ENCODE measurements around the gene PCDH1. TPM values are rescaled to one million over a fixed set of nuclear protein-coding genes. Genes with fewer than 3 reads are reported as not detected.

PCDH1 gene
- total and polyA plus RNA-seq, 2 donors (not counting 3 experiments of a cell fraction or from before 2014, with no cell fraction given) = 113 to 136 TPM

DNA sequence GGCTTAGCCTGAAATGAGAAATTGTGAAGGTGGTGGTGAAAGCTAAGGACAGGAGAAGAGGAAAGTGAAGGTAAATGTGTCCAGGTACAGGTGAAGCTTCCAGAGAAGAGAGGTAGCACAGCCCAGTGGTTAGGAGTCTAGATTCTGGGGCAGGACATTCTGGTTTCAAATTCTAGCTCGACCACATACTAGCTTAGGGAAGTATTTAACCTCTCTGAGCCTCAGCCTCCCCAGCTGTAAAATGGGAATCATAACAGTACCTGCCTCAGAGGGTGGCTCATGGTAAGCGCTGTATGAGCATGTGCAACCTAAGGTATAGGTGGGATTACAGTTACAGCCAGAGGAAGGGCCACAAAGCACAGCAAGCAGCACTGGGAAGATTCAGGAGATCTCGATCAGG lies 55.2 kb downstream of the PCDH1 start:
- no peak overlapping the region for H3K9ac ChIP-seq (replicated peaks; ENCODE audit: extremely low read depth, insufficient read depth, low read length)
- intact Hi-C loops (cut with micrococcal nuclease) = no loop called here
- no peak overlapping the region for H2AFZ ChIP-seq (ENCODE audit: low read depth, low read length)
- DNase-seq (ENCODE audit: low read depth, low spot score) (no peak), FAIRE-seq (no peak)
- no peak overlapping the region for H3K4me3 ChIP-seq (replicated peaks in 1 of 3; ENCODE audit: insufficient read depth in 1 of 3, low read depth in 1 of 3, low read length in 3 of 3)
- H3K27me3 ChIP-seq (ENCODE audit: control insufficient read depth in 2 of 2, insufficient read depth in 2 of 2, low read length in 2 of 2) = no peaks in the 10 kb centered on the region
- H3K9me1 ChIP-seq (replicated peaks; ENCODE audit: control insufficient read depth, extremely low read depth, insufficient read depth, low read length) = no peaks in the 10 kb centered on the region
- no peak overlapping the region for H3K27ac ChIP-seq (ENCODE audit: insufficient read depth, low read depth, low read length)
- POLR2A ChIA-PET = no interaction called here
- CTCF ChIA-PET = interaction anchor here (1.0 to 2.1 kb wide), 10 partner anchors 8 to 138 kb away, joined by 3 to 8 read pairs (median 6); no protein-coding TSS in a partner anchor
- H3K4me1 ChIP-seq (ENCODE audit: control insufficient read depth, extremely low read depth, insufficient read depth, low read length) = peaks cover 10% of the 10 kb centered on the region
- no TSS peak for BruUV-seq (replicated peaks)
- H3K79me2 ChIP-seq (ENCODE audit: control insufficient read depth, insufficient read depth, low read length) = no peaks in the 10 kb centered on the region
- dilution Hi-C loops (cut with MboI; ENCODE audit: extremely low pct_ligation_motif_present, low sequenced_read_pairs) = no loop called here
- no peak for TF ChIP-seq EZH2 (IDR thresholded peaks at IDR 0.05; ENCODE audit: borderline replicate concordance, low read depth, low read length, severe bottlenecking)
- TF ChIP-seq GATA2 (IDR thresholded peaks at IDR 0.05; ENCODE audit: insufficient read depth, insufficient read length, low read depth, low read length) = no peak
- no peak for TF ChIP-seq CTCF (IDR thresholded peaks at IDR 0.05; ENCODE audit: extremely low read depth in 1 of 2, insufficient read depth in 1 of 2, low read depth in 1 of 2, low read length in 2 of 2)
- TF ChIP-seq POLR2AphosphoS5 (IDR thresholded peaks at IDR 0.05; ENCODE audit: insufficient read depth, low read depth, low read length) = no peak
- TF ChIP-seq MYC (IDR thresholded peaks at IDR 0.05; ENCODE audit: low read depth, low read length) = no peak
- TF ChIP-seq JUN (IDR thresholded peaks at IDR 0.05; ENCODE audit: borderline replicate concordance, insufficient read depth, insufficient read length, low read depth) = no peak
- TF ChIP-seq FOS (IDR thresholded peaks at IDR 0.05; ENCODE audit: borderline replicate concordance, insufficient read depth, low read length) = no peak
- no peak for TF ChIP-seq POLR2A (IDR thresholded peaks at IDR 0.05; ENCODE audit: low read depth, low read length)
- TF ChIP-seq, protein P1, sequence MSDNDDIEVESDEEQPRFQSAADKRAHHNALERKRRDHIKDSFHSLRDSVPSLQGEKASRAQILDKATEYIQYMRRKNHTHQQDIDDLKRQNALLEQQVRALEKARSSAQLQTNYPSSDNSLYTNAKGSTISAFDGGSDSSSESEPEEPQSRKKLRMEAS (IDR thresholded peaks at IDR 0.05; ENCODE audit: insufficient read depth, insufficient read length) = no peak
- H3K36me3 ChIP-seq (ENCODE audit: control insufficient read depth in 2 of 2, extremely low read depth in 1 of 2, insufficient read depth in 2 of 2, low read length in 2 of 2) = no peaks in the 10 kb centered on the region
- H3K4me2 ChIP-seq (ENCODE audit: insufficient read depth, low read length) = no peak overlapping the region
- no peaks in the 10 kb centered on the region for H3K9me3 ChIP-seq (replicated peaks; ENCODE audit: control insufficient read depth, insufficient read depth, low read length)
- no peaks in the 10 kb centered on the region for H4K20me1 ChIP-seq (replicated peaks; ENCODE audit: control insufficient read depth, extremely low read depth, insufficient read depth, low read length)
